Daoy (cell line): Measurements from ENCODE around the gene ZWINT. TPM values are rescaled to one million over a fixed set of nuclear protein-coding genes. Genes with fewer than 3 reads are reported as not detected.

ENCODE experiments used
- DNase-seq: peaks from one replicate; pipeline ENCODE4 v3.0.0-alpha.2; 2015; ENCODE audit warnings: low read depth
- total RNA-seq: library from RNA; depleted of rRNA; stranded (reverse); fragments of >200 nt; shearing (Covaris generic); gene quantifications from 2 replicates; pipeline ENCODE4 v1.2.3, GENCODE V29; 2014; rRNA removed

ZWINT gene, protein sequence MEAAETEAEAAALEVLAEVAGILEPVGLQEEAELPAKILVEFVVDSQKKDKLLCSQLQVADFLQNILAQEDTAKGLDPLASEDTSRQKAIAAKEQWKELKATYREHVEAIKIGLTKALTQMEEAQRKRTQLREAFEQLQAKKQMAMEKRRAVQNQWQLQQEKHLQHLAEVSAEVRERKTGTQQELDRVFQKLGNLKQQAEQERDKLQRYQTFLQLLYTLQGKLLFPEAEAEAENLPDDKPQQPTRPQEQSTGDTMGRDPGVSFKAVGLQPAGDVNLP
- total RNA-seq: 76.5 and 79.3 TPM in 2 replicates

DNA sequence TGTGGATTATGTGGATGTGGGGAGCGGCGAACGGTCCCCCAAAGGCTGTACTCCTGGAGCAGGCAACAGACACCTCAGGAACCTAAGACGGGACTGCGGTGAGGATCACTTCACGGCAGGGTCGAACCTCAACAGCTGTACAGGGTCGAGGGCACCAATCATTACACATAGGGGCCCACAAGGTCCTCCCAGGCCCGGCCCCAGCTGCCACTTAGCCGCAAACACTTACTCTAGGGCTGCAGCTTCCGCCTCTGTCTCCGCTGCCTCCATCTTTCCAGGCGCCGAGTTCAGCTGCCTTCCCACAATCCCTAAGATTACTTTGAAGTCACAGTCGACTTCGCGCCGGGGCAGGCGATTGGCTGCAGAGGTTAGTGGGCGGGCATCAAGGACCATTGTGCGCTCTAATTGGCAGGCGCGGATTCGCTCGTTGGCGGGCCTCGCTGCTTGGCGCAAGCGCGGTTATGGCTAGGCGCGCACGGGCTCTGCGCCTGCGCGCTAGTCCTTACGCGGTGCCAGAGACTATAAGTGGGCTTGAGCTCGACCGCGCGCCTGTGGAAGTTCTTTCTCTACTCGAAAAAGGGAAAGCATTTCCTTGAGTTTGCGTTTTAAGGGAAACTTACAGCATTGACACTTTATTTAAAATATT, at the start of gene ZWINT:
Gene ZWINT, minus strand, starts transcription at position 293 of the 646 bp plus-strand sequence. Its CDS starts 23 bp downstream, at position 270.
- DNase-seq: peak; percentile 96

DNA sequence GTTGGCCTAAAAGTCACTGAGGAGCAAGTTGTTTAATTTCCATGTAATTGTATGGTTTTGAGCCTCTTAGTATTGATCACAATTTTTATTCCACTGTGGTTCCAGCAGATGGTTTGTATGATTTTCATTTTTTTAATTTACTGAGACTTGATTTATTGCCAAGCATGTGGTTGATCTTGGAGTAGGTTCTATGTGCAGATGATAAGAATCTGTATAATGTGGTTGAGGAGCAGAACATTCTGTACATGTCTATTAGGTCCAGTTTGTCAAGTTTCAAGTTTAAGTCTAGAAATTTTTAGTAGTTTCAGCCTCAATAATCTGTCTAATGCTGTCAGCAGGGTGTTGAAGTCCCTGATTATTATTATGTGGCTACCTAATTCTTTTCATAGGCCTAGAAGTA, 22.7 kb upstream of the ZWINT start:
- DNase-seq: no peak

DNA sequence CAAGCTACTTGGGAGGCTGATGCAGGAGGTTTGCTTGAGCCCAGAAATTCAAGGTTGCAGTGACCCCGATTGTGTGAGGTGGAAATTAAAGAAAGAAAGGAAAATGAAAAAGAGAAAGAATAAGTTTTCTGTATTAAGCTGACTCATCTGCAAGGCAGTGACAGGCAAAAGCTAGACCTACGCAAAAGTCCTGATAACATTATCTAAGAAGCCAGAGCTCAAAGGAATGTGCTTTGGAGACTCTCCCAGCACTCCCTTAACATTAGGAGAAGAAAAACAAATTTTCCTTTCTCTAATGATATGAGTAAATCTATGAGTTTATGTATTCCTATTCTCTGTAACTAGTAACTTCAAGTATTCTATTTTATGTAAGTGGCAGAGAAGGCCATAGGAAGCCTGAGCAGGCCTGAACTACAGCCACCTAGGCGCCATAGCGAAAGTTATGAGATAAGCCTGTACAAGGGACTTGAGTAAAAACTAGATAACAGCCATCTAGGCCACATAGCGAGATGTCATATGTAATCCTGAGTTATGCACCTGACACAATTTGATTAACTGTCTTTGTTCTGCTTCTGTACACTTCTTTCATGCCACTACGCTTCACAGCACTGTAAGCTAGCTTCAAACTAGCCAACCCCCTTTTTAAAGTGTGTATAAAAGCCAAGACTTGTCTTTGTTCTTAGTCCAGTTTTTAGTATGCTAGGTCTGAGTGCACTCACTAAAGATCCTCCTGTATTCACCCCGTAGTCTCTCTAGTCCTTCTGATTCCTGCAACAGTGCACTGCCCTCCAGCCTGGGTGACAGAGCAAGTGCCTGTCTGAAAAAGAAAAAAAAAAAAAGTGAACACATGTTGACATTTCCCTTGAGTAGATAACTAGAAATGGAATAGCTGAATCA, 9.4 kb upstream of the ZWINT start:
- no peak for DNase-seq

DNA sequence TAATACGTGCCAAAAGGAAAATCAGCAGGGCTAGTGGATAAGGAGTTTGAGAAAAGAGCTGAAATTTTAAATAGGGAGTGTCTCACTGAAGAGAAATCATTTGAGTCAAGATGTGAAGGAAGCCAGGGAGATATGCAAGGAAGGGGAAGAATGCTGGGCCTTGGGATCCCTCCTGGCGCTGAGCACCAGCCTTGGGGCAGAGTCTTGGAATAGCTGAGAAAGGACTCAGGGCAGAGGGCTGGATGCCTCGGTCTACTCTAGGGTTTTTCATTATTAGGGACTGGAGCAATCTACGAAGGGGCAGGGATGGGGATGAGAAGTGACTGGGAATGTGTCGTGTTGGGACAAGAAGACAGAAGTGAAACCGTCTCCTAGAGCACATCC, 484 bp downstream of the ZWINT start:
- DNase-seq: no peak

DNA sequence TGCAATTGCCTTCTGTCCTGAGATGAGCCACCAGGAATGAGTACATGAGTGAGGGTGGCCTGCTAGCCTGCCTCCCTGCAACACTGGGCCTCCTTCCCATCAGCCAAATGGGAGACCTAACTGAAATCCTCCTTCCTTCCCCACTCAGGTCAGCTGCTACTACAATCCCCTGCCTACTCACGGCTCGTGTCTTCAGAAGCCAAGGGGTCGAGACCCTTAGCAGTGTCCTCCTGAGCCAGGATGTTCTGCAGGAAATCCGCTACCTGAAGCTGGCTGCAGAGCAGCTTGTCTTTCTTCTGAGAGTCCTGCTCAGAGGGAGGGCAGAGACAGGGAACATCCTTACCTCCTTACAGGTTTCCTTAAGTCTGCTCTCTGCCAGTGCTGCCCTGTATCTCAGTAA, 1.2 kb downstream of the ZWINT start:
- no peak for DNase-seq

DNA sequence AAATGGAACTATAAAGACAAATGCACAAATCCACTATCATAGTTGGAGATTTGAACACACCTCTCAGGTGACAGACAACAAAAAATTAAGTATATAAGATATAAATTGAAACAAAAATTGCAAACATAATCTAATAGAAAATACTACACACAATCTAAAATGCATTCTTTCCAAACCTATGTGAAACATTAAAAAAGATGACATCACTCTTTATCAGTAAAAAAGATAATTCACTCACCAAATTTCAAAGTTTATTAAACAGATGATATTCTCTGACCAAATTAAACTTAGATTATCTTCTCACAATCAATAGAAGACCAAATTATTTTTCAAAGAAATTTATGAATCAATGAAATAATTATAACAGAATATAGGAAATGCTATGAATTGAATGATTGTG, 4.0 kb downstream of the ZWINT start:
- no peak for DNase-seq

DNA sequence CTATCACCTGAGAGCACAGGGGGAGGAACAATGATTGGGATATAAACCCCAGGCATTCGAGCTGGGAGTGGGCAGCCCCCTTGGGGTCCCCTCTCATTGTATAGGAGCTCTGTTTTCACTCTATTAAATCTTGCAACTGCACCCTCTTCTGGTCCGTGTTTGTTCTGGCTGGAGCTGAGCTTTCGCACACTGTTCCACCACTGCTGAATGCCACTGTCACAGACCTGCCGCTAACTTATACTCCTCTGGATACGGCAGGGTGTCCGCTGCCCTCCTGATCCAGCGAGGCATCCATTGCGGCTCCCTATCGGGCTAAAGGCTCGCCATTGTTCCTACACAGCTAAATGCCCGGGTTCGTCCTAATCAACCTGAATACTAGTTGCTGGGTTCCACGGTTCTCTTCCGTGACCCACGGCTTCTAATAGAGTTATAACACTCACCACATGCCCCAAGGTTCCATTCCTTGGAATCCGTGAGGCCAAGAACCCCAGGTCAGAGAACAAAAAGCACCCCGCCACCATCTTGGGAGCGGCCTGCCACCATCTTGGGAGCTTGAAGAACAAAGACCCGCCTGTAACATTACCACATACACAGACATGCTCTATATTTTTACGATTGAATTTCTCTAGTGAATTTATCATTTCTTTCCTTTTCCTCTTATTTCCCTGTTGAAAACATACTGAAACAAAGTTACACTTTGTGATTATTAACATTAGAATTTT, 9.0 kb downstream of the ZWINT start:
- no peak for DNase-seq

DNA sequence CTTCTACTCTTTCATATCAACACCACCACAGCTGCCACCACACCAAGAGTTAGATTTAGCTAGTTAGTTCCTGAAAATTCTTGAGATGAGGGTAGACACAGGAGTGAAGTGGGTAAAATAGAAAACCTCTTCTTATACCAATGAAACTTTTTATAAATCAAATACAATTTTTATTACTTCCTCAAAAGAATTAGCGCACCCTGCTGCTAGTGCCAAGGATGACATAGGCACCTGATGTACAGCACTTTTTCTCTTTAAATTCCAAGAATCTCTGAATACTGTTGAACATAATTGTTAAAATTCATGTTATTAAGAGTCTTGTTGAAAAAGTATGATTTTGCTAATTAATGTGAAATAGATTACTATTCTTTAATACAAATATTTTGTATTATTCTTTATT, 11.4 kb downstream of the ZWINT start:
- DNase-seq: no peak

DNA sequence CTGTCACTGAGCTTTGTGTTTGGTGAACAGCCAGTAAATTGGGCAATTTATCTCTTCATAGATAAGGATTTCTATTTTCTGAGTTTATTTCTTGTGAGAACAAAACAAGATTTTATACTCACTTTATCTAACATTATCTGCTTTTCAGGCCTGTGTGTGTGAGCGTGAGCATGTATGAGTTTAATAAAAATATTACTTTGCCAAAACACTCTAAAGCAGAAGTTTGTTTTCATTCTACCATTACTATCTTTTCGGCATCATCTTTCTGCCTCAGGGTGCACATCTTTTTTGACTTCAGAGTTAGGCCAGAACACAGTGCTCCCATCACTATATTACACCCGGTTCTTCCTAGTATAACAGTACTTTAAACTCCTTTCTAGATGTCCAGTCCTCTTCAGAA, 13.0 kb downstream of the ZWINT start:
- no peak for DNase-seq

DNA sequence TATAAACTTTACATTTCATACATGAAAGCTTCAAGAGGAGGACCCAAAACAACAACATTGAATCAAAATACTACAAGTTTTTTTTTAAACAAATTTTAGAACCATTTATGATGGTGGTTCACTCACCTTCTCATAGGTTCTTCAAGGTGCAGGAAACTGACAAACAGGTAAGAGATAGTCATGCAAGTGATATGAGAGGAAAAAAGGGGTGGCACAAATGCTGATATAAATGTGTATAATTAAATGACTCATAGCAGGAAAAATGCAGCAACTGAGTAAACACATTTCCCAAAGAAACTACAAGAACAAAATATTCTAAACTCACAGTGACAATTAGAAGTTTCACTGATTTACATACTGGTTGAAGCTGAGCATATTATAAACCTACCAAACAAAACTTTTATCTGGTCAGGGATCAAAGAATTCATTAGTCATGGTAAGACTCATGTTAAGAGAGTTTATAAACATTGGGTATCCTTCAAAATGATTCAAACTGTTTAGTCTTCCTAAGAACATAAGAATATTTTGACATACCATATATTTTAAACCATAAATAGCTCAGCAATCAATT, 14.1 kb downstream of the ZWINT start:
- DNase-seq: no peak

DNA sequence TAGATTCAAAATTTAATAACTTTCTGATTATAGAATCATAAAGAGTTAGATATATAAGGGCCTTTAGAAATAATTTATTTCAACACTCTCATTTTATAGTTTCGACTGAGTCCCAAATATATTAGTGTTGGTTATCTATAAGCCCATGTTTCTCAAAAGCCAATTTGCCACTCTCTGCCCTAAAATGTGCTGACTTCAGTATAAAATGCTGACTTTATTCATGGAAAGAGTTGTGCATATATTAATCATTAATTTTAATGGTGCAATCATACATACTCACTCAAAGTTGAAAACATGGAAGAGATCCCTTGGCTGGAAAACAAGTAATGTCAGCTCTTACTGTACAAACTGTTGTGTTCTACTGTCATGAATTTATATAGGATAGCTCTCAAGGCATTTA, 19.4 kb downstream of the ZWINT start:
- no peak for DNase-seq

DNA sequence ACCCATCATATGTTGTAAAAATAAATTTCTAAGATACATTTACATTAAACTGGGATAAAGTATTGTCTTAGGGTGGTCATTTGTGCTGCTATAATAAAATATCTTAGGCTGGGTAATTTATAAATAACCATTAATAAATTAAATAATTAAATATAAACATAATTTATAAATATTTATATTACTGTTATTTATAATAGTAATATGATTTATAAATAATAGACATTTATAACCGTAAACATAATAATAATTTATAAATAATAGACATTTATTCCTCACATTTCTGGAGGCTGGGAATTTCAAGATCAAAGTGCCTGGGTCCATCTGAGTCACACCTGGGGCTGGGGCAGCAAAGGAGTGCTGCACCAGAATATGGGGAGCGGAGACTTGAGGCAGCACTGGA, 31.1 kb downstream of the ZWINT start:
- no peak for DNase-seq

DNA sequence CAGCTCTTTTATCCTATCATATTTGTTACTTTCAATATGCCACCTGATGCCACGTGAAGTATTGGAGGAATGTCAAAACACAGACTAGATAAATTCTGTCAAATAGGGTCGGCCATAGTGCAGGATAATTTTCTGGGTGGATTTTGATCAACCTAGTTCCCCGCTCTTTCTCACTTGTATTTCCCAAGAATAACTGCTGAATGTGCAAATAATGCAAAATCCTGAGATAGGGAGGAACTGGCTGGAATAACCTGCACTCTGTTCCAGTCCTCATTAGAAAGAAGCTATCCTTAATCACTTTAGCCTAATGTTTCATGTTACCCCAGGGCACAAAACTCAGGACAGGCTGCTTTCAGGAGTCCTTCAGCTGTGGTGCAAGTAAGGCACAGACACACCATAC, 33.9 kb downstream of the ZWINT start:
- no peak for DNase-seq

DNA sequence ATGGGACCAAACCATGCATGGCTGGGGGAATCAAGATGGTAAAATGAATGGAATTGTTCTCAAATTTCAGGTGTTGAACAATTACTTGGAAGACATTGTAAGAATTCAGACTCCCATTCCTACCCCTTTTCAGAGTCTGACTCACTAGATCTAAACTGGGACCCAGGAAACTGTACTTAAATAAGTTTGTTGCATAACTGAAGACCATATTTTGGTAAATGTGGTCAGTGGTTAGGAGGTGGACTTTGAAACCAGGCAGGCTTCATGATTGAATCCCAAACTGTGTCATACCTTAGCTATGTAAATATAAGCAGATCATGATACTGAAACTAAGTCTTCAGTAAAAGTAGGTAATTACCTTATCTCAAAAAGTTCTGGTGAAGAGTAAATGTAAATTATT, 41.7 kb downstream of the ZWINT start:
- no peak for DNase-seq

DNA sequence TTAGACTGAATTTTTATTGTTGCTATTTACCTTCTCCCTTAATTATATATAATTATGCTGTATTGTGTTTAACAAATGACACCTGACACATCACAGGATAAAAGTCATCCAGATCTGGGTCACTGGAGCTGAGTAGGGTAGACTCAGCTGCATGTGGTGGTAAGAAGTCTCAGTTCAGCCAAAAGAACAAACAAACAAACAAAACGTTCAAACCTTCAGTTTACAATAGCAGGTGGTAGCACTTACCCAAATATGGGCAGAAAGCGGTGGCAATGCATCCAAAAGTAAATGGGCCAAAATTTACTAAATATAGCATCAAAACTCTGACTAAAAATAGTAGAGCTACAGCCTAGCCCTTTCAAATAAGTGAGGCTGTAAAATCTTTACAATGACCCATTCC, 42.2 kb downstream of the ZWINT start:
- DNase-seq: no peak

DNA sequence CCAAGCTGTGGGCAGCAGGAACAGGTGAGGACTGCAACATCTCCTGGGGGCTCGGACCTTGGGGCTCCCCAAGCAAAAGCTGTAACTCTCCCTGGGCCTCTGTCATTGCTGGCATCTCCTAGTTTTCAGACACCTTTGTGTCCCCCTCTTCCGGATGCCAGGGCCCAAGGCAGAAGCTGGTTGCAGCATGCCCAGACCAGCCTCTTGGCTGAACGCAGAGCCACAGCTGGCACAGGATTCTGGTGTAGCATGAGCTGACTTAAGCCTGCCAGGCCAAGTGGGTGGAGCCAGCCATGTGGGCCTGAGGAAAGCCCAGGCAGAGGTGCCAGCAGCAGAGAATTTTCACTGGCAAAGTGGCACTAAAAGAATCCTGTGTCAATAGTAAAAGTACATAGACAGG, 43.5 kb downstream of the ZWINT start:
- no peak for DNase-seq

DNA sequence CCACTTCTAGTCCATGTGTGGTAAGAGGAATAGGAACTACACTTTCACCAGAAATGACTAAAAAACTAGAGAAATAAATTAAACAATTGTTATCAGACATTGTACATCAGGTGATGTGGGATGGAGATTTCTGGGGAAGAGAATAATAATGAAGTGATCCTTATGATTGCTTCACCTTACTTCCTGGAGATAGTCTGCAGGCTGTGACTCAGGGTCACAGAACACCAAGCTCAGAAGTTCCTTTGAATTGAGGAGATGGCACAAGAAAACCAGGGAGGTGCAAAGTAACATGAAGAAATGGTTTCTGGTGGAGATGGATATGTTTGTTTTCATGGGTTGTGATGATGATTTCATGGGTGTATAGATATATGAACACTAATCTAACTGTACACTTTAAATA, 44.5 kb downstream of the ZWINT start:
- DNase-seq: no peak
